Hematopoietic multipotent progenitor cell (in vitro differentiated cells): ENCODE measurements around the gene DGKH. TPM values are rescaled to one million over a fixed set of nuclear protein-coding genes. Genes with fewer than 3 reads are reported as not detected.
"Not testable (repeated sequence)": the region's sequence is repeated elsewhere in the genome, so short reads cannot be mapped to it uniquely, and the experiment has no call there.

Source experiments
- DNase-seq, 3 donors: peaks; one replicate each; pipeline ENCODE4 v3.0.0-alpha.2; 2011 to 2015; ENCODE audit warnings: low read depth in 2 of 3, low spot score in 2 of 3
- total RNA-seq: library from RNA; depleted of rRNA; stranded (reverse); fragments of >200 nt; gene quantifications from one replicate; pipeline ENCODE4 v1.2.3, GENCODE V29; 2012

DGKH gene
- total RNA-seq, 1 donor, result 0.81 TPM

DNA sequence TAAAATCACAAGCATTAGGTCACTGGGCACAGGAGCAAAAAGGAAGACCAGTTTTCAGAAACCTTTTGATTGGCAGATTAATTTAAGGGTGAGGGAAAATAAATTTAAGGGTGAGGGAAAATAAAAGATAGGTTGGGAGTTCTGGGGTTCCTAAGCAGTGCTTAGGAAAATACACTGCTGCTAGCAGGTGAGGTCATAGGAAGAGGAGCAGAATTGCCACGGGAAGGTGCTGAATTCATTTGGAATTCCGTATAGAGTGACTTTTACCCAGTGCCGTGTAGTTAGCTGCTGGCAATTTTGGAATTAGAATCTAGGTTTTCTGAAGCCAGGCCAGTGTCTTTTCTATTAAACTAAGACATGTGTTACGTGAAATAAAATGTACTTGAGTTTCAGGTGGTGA lies 59.8 kb downstream of the DGKH start:
- DNase-seq, result no peak

DNA sequence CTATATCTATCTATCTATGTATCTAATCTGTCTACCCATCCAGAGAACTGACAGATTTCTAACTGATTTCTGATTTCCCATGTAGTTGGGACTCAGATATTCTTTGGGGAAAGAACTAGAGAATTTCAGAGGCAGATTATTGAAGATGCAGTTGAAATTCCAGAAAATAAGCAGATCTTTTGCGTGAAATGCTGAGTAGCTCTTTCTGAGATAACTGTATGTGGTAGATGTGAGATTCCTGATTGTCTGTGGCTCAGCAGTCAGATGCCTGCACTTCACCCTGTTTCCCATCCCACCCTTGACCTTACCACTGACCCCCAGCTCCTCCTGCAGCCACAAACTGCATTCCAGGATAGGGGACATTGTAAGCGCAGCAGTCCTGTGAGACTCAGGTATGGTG lies 61.5 kb downstream of the DGKH start:
- no peak for DNase-seq

DNA sequence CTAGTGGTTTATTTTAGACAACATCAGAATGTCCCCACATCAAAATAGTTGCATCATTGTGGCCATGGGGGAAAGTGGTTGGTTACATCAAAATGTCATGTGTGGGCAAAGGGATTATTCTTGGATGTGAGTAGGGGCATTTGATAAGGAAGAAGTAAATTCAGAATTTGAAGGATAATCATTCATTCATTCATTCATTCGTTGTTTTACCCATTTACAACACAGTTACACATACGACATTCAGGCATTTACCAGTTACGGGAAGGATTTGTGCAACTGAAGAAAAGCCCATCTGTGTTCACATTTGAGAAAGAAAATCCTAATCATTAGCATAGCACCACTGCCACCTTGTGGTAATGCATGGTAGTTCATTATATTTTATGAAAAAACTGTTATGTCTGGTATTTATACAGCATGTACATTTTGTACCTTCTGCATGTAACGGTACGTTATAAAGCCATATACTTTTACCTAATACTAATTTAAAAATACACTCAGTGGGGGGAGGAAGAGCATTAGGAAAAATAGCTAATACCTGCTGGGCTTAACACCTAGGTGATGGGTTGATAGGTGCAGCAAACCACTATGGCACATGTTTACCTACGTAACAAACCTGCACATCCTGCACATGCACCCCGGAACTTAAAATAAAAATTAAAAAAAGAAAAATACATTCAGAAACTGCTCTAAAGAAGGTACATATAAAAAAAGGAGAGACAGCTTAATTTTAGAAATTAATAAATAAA lies 62.1 kb downstream of the DGKH start:
- peak; percentile 44 to 88 (median 51) for DNase-seq

DNA sequence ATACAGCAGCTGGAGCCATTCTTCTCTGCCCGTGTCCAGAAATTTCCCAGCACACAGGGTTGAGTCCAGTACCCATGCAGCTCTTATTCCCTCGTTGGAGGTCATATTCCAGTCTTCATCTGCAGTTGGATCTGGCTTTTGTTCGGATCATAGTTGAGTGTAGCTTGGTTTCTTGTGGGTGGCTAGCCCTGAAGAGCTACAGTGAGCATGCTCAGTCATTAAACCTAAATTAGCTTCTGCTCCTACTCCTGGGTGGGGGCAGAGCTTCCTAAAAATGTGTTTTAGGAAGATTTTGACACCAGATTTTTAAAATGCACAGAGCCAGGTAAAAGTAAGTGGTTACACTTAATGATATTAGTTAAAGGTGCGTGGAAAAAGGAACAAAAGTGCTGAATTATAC lies 64.4 kb downstream of the DGKH start:
- DNase-seq, result no peak

DNA sequence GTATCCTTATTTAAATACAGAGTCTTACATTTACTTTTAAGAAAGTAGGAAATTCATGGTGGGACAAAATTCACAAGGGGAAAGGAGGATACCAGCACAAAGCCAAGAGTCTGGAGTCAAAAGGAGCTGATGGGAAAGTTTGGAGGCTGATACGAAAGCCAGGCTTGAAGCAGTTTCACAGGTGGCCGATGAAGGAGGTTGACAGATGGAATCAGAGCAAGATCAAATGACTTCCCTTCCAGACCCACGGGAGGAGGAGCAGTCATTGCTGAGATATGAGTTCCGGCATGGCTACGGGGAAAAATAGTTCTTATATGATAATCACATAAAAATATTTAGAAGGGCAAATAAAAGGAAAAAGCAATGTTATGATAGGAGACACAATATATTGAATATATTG lies 65.0 kb downstream of the DGKH start:
- DNase-seq, result no peak

DNA sequence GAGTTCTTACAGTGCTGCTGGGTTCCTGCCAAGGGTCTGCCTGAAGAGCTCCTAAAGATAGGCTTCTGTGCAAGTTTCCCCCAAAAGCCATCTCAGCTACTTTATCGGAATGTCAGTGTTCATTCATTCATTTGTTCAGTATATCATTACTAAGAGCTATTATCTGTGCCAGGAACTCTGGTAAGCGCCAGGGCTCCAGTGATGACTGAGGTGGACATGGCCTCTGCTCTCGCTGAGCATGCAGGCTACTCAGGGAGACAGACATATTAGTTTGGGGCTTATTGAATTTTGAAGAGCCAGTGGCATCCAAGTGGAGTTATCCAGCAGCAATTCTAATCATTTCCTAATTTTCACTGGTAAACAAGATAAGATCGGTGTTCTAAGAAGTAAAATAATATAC lies 65.8 kb downstream of the DGKH start:
- DNase-seq, result no peak

DNA sequence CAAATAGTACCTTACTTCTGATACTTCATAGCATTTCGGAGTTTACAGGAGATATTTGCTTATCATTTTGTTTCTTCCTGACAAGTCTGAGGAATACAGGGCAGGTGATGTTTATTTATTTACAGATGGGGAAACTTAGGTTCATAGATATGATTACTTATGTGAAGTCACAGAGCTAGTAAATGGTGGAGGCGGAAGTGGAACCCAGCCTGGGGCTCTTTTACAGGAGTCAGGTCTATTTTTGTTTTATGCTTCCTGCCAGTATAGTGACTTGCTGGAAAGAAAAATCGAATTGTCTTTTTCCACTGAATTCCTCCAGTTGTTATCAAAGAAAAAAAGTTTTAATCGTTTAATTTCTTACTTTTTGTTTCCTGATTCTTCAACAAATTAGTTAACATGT lies 66.5 kb downstream of the DGKH start:
- DNase-seq, result no peak

DNA sequence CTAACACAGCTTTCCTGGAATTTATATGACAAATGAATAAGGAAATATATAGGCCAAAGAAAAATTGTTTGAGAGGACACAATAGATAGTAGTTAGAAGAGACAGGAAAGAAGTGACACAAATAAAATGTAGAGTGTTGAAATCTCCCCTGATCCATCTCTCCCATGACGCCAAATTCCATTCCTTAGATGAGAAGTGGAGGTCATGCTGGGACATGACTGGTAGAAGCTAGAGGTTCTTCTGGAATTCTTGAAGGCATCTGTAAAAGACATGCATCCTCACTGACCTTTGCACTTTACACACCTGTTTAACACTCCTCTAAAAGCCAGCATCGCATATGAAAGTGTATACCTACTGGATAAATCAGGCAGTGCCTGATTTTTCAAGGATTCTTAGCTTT lies 67.8 kb downstream of the DGKH start:
- DNase-seq, result no peak

DNA sequence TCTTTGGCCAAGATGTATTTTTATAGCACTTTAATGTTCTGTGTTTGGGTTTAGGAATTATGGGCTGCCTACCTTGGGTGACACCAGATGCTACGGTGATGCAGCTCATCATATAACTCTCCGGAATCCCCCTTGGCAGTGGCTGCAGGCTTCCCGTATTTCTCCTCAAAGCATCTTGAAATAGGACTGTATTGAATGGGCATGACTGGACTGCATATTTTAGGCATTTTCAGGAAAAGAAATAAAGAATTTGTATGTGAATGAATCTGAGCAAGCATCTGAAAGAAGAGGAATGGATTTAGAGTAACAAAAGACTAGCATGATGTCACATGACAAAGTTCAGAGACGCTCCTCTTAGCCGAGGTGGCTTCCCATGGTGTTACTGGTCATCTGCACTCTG lies 70.6 kb downstream of the DGKH start:
- DNase-seq, result no peak

DNA sequence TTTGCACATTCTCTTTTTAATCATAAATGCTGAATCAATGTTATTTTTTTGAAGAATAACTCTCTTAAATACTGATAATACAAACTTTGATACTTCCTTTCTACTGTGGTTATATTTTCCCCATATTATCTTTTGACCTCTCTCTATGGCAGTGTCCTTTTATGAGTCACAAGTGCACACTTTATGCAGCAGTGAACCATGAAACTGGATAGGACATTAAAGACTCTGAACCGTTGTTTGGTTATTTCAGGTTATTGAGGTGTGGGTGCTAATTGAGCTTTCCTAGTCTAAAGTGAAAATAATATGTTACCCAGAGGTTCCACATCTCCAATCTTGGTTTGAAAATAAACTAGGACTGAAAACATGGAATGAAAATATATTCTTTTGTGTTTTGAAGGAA lies 71.4 kb downstream of the DGKH start:
- no peak for DNase-seq

DNA sequence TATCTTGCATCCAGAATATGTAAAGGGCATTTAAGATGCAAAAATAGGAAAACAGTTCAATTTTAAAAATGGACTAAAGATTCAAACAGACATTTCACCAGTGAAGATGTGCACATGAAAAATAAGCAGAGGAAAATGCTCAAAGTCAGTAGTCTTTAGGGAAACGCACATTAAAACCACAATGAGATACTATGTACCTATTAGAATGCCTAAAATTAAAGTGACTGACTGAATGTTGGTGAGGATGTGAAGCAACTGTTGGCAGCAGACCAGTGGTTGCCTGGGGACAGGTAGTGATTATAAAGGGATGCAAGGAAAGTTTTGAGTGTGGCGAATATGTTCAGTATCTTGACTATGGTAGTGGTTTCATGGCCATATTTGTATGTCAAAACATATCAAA lies 75.2 kb downstream of the DGKH start:
- no peak for DNase-seq

DNA sequence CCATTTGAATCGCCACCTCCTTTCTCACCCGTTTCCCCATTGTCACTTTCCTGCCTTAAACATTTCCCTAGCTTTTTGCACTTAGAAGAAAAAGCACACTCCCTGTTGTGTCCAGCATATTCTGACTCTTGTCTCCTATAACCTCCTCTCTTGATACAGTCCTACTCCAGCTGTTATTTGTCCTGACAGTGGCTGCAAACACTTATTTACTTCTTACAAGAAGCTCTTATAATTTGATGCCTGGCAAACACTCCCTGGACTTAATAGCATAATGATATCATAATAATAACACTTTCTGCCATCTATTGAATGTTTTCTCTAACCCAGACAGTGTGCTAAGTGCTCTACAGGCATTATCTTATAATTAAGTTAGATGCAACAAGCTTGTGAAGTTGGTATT lies 76.6 kb downstream of the DGKH start:
- DNase-seq, result no peak

DNA sequence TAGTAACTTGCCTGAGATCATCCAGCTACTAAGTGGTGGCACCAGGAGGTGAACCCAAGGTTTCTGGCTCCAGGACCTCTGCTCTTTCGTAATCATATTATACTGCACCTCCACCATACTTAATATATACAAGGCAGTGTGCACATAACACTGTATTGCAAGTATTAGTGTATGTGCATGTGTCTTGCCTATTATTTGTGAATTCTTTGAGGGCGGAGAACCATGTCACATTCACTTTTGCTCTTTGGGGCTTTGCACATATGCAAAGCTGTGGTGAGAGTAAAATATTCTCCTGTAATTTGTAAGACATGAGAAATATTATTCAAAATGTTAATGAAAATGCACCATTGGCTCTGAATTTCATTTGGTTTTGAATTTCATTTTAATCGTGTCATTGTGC lies 78.6 kb downstream of the DGKH start:
- no peak for DNase-seq

DNA sequence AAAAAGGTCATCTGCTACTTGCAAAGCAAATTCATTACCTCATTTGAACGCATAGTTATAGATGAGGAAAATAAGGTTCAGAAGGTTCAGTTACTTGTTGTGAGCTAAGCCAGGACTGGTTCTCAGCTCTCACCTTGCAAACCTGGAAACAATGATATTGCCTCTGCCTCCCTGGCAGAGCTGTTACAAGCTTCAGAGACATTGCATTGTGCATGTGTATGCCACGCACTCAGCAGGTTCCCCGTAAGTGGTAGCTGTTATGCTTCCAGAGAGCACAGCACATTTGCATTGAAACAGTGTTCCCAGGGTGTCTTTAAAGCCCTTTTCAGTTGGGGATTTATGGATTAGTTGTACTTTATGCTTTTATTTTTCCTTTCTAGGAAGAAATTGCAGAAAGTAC lies 80.6 kb downstream of the DGKH start:
- DNase-seq, result no peak

DNA sequence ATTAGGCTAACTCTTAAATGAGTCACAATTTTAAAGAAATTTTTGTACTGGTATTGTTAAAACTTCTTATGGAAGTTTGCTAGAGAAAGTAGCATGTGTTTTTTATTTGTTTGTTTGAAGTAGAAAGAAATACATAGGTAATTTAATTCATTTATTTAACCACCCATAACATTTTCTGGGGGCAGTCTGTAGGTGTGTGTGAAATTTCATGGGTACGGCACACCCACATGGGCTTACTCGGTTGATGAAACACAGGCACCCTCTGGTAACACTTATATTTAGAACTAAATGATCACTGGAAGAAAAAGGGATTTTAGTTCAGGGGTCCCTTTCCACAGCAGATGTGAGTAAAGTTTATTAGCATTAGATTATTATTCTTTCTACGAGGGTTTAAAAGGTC lies 88.1 kb downstream of the DGKH start:
- DNase-seq, result no peak

DNA sequence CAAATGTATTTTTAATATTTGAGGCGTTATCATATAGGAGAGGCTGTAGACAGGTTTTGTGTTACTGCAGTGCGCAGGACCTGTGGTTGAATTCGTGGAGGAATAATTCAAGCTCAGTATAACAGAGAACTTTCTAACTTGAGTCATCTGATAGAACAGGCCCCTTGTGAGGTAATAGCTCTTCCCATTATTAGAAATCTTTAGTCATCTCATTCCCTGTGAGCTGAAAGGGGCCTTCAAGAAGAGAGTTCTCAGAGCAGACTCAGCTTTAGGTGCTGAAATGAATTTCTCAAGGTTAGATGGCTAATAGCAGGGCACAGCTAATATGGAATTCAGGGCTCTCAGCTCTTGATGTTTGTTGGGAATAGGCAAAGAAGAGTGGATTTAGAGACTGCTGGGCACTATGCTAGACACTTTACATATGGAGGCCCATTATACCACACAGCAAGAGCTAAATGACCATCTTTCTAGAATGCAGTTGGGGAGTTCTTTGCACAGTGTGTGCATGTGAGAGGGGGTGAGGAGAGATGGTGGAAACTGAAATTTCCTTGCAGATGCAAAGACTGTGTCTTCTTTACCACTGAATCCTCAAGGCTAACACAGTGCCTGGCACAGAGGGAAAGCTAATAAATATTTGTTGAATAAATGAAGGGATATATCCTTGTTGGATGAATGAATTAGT lies 89.5 kb downstream of the DGKH start:
- DNase-seq, result no peak

DNA sequence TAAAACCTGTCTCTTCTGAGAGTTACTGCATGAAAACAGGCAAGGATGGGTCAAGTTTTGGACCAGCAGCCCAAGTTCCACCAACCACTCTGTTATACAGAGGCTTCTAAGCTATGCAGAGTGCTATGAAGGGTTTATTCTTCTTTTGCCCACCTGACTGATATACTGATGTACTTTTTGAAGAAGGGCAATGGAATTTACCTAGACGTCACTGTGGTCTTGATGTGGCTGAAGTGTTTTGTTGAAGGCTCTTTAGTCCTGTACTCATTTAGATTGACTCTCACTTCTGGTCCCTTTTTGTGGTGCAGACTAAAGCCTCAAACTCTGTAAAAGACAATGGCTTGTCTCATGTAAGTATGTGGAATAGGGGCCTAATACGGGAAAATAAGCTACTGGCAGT lies 92.0 kb downstream of the DGKH start:
- DNase-seq, result no peak

DNA sequence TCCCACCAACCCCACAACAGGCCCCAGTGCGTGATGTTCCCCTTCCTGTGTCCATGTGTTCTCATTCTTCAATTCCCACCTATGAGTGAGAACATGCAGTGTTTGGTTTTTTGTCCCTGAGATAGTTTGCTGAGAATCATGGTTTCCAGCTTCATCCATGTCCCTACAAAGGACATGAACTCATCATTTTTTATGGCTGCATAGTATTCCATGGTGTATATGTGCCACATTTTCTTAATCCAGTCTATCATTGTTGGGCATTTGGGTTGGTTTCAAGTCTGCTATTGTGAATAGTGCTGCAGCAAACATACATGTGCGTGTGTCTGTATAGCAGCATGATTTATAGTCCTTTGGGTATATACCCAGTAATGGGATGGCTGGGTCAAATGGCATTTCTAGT lies 92.6 kb downstream of the DGKH start:
- DNase-seq, result not testable (repeated sequence)

DNA sequence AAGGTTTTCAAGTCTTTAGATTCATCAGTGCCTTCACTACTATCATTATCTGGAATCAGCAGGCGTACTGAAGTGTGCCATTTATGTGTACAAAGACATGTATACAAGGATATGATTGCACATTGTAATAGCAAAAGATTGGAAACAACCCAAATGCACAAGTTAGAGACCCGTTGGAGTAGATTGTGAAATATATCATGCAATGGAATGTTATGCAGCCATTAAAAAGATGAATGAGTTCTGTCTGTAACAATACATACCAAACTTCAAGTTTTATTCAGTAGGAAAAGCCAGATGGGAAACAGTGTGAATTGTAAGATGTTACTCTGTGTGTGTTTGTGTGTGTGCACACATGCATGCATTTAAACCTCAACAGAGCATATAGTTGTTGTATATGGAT lies 97.9 kb downstream of the DGKH start:
- no peak for DNase-seq

DNA sequence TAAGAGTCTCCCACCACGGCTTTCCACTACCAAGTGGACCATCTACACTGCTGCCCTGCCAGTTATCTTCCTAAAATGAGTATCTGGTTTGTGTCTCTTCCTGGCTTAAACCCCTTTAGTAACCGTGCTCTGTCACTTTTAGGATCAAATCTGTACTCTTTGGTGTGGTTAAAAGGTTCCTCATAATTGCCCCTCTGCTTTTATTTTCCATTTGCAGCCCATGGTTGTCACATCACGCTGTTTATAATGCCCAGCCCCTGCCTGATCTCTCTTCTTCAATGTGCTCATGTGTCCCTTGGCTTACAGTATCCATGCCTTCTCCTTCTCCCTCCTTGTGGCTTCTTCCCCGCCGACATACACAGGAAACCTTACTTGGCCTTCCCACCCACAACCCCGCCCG lies 100.1 kb downstream of the DGKH start:
- DNase-seq, result no peak

DNA sequence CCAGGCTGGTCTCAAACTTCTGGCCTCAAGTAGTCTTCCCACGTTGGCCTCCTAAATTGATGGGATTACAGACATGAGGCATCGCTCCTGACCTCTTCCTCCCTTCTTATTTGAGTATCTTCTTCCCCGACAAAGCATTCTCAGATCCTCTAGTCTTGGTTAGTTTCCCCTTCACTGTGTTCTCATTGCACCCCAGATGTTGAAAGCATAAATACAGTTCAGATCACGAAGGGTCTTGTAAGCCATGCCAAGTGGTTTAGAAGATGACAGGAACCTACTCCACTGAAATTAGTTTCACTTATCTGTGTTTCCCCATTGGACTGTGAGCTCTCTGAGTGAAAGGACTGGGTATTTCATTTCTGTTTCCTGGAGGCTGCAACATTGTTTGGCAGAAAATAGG lies 100.7 kb downstream of the DGKH start:
- DNase-seq, result no peak

DNA sequence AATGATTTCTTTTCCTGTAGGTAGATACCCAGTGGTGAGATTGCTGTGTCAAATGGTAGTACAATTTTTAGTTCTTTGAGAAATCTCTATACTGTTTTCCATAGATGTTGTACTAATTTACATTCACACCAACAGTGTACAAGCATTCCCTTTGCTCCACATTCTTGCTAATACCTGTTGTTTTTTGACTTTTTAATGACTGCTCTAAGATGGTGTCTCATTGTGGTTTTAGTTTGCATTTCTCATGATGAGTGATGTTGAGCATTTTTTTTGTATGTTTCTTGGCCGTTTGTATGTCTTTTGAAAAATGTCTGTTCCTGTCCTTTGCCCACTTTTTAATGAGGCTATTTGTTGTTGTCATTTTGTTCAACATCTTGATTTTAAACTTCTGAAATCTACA lies 103.3 kb downstream of the DGKH start:
- no peak for DNase-seq

DNA sequence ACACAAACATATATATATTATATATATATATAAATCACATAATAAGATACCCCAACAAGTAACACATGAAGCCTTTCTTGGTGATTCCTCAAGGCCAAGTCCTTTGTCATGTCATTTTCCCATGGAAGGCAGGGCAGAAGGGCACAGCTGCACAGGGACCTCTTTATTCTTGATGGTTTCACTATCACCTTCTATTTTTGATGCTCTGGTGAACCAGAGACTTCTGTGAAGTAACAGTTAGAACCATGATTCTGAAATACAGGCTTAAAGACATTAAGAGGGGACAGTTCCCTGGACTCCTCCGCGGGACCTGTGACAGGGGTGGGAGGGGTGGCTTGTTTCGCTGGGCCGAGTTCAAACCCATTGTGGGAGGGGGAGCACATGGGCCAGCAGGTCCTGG lies 104.0 kb downstream of the DGKH start:
- no peak for DNase-seq
